GM21367 (cell line): ENCODE measurements around the gene BICRA.
"Not testable (repeated sequence)": the region's sequence is repeated elsewhere in the genome, so short reads cannot be mapped to it uniquely, and the experiment has no call there.

Experiments used
- ATAC-seq: cut with Tn5 transposase; IDR thresholded peaks from one replicate; pipeline ENCODE4 v1.9.1; 2021; ENCODE audit not compliant: unreplicated experiment

The BICRA gene

DNA sequence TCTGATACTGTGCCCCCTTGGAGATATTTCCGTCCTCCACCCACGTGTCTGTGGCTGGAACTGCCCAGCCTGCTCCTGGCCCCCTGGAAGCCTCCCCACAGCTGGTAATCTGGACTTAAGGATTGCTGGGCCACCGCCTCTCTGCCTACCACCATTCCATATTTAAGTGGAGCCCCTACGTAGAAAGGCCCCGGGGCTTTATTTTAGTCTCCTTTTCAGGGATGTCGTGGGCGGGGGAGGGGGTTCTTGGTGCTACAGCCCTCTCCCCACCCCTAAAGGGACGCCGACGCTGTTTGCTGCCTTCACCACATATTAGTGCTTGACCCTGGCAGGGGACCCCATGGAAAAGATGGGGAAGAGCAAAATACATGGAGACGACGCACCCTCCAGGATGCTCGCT, 133.7 kb downstream of the BICRA start:
- no peak for ATAC-seq

DNA sequence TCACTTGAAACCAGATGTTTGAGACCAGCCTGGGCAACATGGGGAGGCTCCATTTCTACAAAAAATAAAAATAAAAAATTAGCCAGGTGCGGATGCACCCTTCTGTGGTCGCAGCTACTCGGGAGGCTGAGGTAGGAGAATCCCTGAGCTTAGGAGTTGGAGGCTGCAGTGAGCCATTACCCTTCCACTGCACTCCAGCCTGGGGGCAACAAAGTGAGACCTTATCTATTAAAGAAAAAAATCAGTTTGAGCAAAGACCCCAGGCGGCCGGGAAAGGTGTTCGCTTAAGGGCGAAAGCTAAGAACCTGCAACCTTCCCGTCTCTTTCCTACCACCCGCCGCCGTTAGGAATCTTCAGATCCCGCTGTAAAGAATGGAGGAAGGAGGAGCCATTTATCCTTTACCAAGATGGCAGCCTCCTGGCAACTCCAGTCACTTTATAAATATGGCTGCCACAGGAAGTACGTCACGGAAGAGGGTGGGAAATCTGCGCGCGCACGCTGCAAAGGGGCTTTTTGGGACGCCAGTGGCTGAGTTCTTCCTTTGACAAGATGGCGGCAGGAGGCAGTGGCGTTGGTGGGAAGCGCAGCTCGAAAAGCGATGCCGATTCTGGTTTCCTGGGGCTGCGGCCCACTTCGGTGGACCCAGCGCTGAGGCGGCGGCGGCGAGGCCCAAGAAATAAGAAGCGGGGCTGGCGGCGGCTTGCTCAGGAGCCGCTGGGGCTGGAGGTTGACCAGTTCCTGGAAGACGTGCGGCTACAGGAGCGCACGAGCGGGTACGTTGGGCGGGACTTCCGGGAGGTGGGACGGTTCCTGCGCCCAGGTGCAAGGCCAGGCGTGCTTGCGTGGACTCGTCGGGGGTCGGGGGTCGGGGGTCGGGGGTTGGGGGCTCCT, 136.3 kb downstream of the BICRA start, which contains the start of gene NOP53:
Gene NOP53 (plus strand): TSS at position 537 of the 892 bp plus-strand sequence. CDS start 14 bp downstream, at position 551.
- ATAC-seq, result peak; percentile 62

DNA sequence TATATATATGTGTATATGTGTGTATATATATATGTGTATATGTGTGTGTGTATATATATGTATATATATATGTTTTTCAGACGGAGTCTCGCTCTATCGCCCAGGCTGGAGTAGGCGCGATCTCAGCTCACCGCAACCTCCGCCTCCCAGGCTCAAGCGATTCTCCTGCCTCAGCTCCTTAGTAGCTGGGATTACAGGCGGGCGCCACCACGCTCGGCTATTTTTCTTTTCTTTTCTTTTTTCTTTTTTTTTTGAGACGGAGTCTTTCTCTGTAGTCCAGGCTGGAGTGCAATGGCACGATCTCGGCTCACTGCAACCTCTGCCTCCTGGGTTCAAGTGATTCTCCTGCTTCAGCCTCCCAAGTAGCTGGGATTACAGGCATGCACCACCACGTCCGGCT, 137.2 kb downstream of the BICRA start:
- ATAC-seq, result not testable (repeated sequence)

DNA sequence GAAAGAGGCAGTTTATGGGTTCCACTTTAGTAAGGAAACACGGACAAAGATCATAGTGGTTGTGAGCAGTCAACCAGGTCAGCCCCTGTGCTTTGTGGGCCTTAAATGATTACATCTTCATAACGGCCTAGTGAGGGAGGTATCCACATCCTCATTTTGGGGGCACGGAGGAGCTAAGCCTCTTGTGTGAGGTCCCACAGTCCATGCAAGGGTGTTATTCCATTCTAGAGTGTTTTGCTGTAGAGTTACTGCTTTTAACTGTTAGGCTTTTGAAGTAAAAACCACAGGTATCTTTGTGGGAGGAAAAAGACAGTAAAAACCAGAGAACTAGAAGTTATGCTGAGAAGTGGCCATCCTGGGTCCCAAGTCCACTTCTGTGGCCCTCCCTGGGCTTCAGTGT, 140.4 kb downstream of the BICRA start:
- no peak for ATAC-seq

DNA sequence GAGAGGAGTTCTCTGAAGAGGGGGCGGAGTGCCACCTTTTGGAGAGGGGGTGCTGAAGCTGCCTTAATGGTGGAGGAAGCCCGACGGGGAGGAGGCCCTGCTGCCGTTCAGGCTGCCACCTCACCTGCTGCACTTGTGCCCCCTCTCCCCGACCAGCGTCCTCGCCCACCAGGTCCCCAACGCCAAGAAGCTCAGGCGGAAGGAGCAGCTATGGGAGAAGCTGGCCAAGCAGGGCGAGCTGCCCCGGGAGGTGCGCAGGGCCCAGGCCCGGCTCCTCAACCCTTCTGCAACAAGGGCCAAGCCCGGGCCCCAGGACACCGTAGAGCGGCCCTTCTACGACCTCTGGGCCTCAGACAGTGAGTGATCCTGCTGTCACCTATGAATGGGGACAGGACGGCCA, 141.8 kb downstream of the BICRA start:
- no peak for ATAC-seq

DNA sequence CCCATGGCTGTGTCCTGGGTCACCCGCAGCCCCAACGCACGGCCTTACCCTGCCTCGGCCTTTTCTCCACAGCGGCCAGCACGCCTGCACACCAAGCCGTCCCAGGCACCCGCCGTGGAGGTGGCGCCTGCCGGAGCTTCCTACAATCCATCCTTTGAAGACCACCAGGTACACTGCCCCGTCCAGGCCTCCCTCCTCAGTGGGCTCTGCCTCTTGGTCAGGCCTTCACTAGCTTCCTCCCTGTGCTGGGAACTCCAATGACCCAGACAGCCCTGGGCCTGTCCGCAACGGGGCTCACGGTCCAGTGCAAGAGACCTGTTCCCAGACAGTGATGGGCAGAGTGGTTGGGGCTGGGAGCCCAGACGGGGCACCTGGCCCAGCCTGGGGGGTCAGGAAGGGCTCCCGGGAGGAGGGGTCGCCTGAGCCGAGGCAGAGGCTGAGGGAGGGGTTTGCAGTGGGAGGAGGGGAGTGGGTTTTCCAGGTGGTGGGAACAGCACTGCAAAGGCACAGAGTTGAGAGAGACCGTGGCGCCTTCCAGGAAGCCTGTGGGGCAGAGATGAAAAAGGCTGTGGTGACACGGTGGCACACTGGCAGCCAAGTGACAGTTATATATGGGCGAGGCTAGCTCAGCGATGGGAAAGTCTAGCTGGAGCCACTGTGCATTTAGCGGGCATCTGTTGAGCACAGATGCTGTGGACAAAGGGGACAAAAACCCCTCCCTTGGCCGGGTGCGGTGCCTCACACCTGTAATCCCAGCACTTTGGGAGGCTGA, 143.7 kb downstream of the BICRA start:
- ATAC-seq, result no peak
